Measurements from ENCODE around the gene PTS.
"Not testable (repeated sequence)": the region's sequence is repeated elsewhere in the genome, so short reads cannot be mapped to it uniquely, and the experiment has no call there.

Gene PTS

DNA sequence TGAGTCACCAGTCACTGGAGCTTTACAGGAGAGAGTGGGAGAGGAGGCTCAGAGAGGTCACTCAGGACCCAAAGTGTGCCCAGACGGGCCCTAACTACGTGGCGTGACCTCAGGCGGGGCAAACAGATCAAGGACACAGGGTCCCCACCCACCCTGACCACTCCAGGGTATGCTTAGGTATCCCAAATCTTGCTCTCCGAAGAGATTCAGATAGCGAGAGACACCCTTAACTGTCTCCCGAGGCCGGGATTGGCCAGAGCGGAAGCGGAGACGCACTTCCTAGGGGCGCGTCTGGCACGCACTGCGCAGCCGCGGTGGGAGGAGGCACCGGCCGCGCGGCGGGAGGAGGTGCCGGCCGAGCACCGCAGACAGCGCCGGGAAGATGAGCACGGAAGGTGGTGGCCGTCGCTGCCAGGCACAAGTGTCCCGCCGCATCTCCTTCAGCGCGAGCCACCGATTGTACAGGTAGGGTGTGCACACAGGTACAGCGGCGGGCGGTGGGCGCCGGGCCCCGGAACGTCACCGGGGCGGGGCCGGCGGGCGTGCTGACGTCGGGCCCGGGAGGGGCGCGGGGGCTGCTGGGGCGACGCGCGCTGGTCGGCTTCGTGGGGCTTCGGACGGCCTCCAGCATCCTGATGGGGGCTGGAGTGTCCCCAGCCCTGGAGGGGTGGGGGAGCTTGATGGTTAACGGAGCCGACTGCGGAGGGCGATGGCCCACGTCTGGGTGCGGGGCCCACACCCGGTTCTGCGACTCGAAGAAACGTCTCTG lies at the start of gene PTS:
PTS (plus strand) TSS at position 367 of the 769 bp plus-strand sequence; CDS start at position 383, 16 bp downstream.
- DNase-seq (ENCODE audit: low read depth), result peak; percentile 63

- DNase-seq (ENCODE audit: low read depth), result no peak
Measured at GRCh38 chr11:112177589-112177988, 48.6 kb upstream of the PTS start.

DNA sequence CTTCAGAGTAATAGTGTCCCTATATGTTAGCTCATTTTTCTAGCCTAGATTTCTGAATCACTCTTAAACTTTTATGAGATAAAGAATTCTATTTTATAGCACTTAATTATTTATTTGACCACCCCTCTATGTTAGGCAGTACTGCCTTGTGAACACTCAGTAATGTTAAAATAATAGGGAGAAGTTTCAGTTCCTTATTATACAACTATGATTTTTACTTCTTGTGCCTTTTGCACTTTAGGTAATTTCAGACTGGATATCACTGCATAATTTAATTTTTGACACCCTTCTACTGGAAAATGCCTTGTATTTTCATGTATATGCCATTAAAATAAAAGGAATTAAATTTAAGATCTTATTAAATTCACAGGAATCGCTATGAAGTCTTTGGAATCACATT lies 47.8 kb upstream of the PTS start:
- no peak for DNase-seq (ENCODE audit: low read depth)

DNA sequence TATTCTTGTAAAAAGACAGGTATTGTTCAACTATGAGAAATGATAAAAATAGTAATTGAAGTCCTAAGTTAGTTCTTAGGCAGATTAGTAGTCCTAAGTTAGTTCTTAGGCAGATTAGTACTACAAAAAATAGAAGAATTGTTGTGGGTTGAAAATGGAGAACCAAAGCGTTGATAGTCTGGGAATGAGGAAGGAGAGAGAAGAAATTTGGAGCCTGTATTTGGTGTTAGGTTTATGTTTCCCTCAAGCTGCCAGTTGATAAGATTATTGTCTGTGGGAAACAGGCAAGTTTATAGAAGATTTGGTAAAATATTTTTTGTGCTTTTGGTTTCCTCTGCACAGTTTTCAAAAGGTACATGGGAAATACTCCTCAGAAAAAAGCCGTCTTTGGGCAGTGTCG lies 47.3 kb upstream of the PTS start:
- no peak for DNase-seq (ENCODE audit: low read depth)

- DNase-seq (ENCODE audit: low read depth), result no peak
Measured at GRCh38 chr11:112179601-112180000, 46.6 kb upstream of the PTS start.

- no peak for DNase-seq (ENCODE audit: low read depth)
Measured at GRCh38 chr11:112182867-112183266, 43.4 kb upstream of the PTS start.

DNA sequence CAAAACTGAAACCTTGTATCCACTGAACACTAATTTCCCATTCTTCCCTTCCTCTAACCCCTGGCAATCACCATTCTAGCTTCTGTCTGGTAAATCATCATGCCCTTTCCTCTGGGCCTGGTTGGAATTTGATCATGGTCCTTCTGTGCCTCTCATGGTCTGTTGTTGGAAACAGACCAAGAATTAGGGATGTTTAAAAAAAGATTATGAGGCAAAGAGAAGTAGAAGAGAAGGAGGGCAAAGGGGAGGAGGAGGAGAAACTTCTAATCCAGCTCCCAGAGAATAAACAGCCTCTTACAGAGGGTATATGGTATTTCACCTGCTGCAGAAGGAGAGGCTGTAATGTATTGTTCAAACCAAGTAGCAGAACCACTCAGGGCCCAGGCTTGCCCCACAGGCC lies 40.3 kb upstream of the PTS start:
- DNase-seq (ENCODE audit: low read depth), result no peak

DNA sequence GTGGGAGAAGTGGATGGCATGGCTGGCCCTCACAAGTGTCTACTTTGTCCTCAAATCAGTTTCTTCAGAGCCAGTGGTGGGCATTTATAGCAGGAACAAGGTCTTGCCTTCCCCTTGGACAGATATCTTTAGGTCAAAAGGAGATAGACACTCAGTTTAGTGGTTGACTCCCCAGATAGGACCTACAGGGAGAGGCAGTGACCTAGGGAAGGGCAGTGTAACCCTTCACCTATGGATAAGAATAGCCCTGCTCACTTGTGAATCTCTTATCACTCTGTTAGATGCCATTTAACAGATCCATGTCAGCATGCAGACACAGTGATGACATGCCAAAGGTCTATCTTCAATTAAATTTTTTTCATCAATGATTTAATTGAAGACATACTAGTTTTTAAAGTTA lies 39.9 kb upstream of the PTS start:
- DNase-seq (ENCODE audit: low read depth), result no peak

DNA sequence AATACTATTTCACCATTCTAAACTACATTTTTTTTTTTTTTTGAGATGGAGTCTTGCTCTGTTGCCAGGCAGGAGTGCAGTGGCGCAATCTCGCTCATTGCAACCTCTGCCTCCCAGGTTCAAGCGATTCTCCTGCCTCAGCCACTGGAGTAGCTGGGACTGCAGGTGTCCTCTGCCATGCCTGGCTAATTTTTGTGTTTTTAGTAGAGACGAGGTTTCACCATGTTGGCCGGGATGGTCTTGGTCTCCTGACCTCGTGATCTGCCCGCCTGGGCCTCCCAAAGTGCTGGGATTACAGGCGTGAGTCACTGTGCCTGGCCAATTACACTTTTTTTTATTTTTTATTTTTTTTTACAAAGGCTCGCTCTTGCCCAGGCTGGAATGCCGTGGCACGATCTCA lies 31.1 kb upstream of the PTS start:
- DNase-seq (ENCODE audit: low read depth), result not testable (repeated sequence)

DNA sequence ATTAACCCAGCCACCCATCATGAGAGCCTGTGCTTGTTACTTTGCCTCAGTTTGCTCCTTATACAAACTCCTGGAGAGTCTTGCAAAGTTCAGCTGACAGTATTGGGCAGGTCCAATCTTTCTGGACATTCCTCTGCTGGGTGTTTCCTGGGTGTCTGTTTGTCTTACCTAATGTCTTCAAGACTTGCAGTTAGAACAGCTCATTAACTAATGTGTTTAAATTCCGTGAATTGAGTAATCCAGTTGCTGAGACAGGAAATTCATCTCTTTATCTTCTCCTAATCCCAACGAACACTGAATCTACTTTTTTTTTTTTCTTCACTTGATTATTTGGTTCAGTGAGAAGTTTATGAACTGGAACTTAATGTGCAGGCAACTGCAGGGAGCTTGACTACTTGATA lies 30.3 kb upstream of the PTS start:
- no peak for DNase-seq (ENCODE audit: low read depth)

DNA sequence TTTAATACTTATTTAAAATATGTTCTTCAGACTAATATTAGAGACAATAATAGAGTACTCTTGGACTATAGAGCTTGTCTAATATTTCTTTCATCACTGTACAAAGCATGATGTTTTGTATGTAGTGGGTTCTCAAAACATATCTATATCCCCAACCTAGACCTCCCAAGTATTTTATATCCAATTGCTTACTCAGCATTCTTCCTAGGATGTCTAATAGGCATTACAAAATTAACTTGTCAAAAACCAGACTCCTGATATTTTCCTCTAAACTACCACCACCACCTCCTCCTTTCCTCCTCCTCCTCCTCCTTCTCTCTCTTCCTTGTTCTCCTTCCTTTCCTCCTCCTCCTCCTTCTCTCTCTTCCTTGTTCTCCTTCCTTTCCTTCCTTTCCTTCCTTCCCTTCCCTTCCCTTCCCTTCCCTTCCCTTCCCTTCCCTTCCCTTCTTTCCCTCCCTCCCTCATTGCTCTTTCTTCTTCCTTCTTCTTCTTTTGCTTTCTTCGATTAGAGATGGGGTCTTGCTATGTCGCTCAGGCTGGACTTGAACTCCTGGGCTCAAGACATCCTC lies 29.6 kb upstream of the PTS start:
- DNase-seq (ENCODE audit: low read depth), result no peak

- not testable (repeated sequence) for DNase-seq (ENCODE audit: low read depth)
Measured at GRCh38 chr11:112199101-112199500, 27.1 kb upstream of the PTS start.

DNA sequence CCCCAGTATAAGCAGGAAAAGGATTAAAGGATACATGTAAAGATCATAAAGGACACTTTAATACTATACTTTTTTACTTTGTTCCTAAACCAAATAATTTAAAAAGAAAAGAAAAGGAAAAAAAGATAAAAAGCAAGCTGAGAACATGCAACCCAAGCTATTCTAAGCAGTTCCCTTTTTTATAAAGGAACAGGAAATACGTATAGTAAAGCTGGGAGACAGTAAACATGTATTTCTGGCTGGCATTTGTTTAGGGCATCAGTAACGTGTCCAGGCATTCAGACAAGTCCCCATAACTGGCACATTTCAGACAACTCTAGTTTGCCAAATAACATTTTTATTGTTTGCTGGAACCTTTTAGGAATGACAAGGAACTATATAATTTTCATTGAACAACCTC lies 26.0 kb upstream of the PTS start:
- no peak for DNase-seq (ENCODE audit: low read depth)

DNA sequence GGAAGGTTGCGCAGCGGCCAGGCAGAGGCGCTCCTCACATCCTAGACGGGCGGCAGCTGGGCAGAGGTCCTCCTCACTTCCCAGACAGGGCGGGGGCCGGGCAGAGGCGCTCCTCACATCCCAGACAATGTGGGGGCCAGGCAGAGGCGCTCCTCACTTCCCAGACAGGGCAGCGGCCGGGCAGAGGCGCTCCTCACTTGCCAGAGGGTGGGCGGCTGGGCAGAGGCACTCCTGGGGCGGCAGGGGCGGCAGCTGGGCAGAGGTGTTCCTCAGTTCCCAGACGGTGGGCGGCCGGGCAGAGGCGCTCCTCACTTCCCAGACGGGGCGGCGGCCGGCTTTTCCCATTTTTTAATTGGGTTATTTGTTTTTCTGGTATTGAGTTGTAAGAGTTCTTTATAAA lies 20.2 kb upstream of the PTS start:
- DNase-seq (ENCODE audit: low read depth), result no peak

DNA sequence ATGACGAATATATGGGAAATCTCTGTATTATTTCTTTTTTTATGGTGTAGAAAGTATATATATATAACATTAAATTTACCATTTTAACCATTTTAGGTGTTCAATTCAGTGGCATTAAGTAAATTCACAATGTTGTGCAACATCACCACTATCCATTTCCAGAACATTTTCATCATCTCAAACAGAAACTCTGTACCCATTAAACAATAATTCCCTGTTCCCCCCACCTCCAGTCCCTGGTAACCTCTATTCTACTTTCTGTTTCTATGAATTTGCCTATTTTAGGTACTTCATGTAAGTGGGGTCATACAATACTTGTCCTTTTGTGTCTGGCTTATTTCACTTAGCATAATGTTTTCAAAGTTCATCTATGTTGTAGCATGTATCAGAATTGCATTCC lies 15.3 kb upstream of the PTS start:
- DNase-seq (ENCODE audit: low read depth), result no peak

DNA sequence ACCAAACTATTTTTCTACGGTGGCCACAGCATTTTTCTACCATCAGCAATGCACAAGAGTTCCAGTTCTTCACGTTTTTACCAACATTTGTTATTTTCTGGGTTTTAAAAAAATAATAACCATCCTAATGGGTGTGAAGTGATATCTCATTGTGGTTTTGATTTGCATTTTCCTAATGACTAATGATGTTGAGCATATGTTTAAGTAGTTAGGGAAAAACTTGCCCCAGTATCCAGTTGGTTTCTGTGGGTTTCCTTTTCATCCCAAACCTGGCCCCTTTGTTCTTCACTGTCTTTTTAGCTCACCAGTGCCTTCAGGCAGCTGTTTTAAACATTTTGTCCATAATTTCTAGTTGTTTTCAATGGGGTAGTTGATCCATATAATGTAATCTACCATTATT lies 14.7 kb upstream of the PTS start:
- DNase-seq (ENCODE audit: low read depth), result no peak

- no peak for DNase-seq (ENCODE audit: low read depth)
Measured at GRCh38 chr11:112212290-112212689, 13.9 kb upstream of the PTS start.

DNA sequence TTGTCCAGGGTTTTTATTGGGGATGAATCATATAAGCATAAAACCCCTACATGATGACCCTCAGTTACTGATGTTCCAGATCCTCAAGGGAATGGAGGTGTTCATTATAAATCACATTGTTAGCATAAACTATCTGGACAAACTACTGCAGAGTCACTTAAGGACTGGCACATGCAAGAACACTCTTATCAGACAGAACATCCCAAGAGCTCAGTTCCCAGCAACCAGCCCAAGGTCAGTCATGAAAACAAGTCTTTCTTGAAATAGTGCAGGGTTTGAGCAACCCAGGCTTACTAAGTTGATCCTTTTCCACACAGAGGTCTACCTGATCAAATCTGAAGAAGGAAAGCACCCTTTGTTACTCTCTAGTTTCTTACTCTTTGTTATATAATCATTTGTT lies 13.5 kb upstream of the PTS start:
- DNase-seq (ENCODE audit: low read depth), result no peak

GRCh38 chr11:112213753-112214152 lies 12.5 kb upstream of the PTS start:
- DNase-seq (ENCODE audit: low read depth), result no peak

- no peak for DNase-seq (ENCODE audit: low read depth)
Measured at GRCh38 chr11:112215621-112216020, 10.6 kb upstream of the PTS start.

DNA sequence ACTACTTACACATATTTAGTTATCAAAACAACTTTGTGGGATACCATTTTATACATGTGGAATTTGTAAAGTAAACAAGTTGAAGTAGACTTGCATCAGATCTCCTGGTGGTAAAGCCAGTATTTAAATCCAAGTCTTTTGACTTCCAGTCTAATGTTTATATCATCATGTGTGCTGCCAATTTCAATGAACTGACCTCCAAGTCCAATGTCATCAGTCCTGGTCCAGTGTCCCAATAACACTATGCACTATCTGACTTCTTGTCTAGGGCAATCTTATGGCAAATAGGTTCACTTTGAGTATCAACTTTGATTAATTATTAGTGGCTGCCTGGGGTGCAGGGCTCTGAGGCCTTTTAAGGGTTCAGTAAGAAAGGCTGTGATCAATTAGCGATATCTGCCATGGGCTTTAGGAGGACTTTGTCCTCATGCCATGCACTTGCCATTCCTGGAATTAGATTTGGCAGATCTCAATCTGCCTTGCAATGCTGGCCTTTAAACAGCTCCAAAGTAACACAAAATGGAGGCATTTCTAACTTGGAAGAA lies 9.6 kb upstream of the PTS start:
- DNase-seq (ENCODE audit: low read depth), result no peak

- no peak for DNase-seq (ENCODE audit: low read depth)
Measured at GRCh38 chr11:112219476-112220232, 6.6 kb upstream of the PTS start.

DNA sequence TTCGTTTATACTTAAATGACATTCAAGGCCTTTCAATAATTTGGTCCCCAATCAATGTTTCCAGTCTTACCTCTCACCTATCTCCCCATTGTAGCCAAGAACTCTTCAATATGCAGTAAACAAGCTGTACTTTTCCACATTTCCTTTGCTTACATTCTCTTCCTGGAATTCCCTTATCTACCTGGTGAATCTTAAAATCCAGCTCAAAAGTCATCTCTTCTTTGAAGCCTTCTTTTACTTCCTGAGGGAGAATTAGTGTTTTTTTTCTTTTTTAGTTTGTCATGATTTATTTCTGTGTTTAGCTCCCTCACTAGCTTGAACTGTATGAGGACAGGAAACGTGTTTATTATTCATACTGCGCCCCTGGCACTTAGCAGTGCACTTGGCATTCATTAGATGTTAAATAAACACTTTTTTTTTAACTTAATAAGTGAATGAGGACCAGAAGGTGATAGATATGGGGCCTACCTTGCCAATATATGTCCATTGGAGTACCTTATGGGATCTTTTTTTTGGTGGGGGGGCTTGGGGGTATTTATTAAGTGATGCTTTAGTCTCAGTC lies 4.9 kb upstream of the PTS start:
- no peak for DNase-seq (ENCODE audit: low read depth)
